GM12801 (cell line): ENCODE measurements around the gene CASZ1.

Experiments
- CTCF ChIP-seq: IDR thresholded peaks from one replicate; pipeline ENCODE4 v1.5.1; 2011; ENCODE audit warnings: control low read depth; ENCODE audit not compliant: insufficient read length; ENCODE audit errors: extremely low read depth

The CASZ1 gene

GRCh38 chr1:10739589-10739988 is 56.9 kb downstream of the CASZ1 start:
- TF ChIP-seq CTCF: no peak

GRCh38 chr1:10738061-10739058 is 58.1 kb downstream of the CASZ1 start:
- no peak for TF ChIP-seq CTCF

GRCh38 chr1:10737651-10738050 is 58.8 kb downstream of the CASZ1 start:
- TF ChIP-seq CTCF: no peak

GRCh38 chr1:10736634-10737586 is 59.5 kb downstream of the CASZ1 start:
- no peak for TF ChIP-seq CTCF

- no peak for TF ChIP-seq CTCF
Observed at GRCh38 chr1:10735563-10736305, 60.7 kb downstream of the CASZ1 start.

- TF ChIP-seq CTCF: no peak
Observed at GRCh38 chr1:10734962-10735544, 61.4 kb downstream of the CASZ1 start.

- TF ChIP-seq CTCF: no peak
Observed at GRCh38 chr1:10734375-10734774, 62.1 kb downstream of the CASZ1 start.
